Measurements from ENCODE around the gene ZNF483. TPM values are rescaled to one million over a fixed set of nuclear protein-coding genes. Genes with fewer than 3 reads are reported as not detected.

ZNF483 gene
- total and polyA plus RNA-seq, 9 of the 15 experiments (the other 6 are each of a cell fraction or from before 2014, with no cell fraction given): 0.04 to 1.0 (median 0.38) TPM

- TF ChIP-seq MLX (CRISPR knock-in tag; conservative IDR thresholded peaks at IDR 0.05): no peak
- TF ChIP-seq CREB3L1 (IDR thresholded peaks at IDR 0.05; ENCODE audit: borderline replicate concordance, low read depth): peak; percentile 72; the same call in 1 of the 2 replicates
- no peak for TF ChIP-seq ZBTB2 (IDR thresholded peaks at IDR 0.05)
- no peak for TF ChIP-seq ELF2 (CRISPR knock-in tag; IDR thresholded peaks at IDR 0.05)
- no peak for TF ChIP-seq EWSR1 (IDR thresholded peaks at IDR 0.05; ENCODE audit: borderline replicate concordance, low read depth, partially characterized antibody)
- TF ChIP-seq PRPF4 (IDR thresholded peaks at IDR 0.05; ENCODE audit: insufficient read depth, low read depth, low read length, poor library complexity, severe bottlenecking): no peak
- peak; percentile 45; the same call in 1 of the 2 replicates for TF ChIP-seq HCFC1 (IDR thresholded peaks at IDR 0.05; ENCODE audit: low read depth, low read length)
- no peak for TF ChIP-seq SRSF7 (optimal IDR thresholded peaks at IDR 0.05; ENCODE audit: low read depth, low read length)
- peak; percentile 83 for TF ChIP-seq FOXP1 (CRISPR knock-in tag; IDR thresholded peaks at IDR 0.05)
- TF ChIP-seq ERF (CRISPR knock-in tag; IDR thresholded peaks at IDR 0.05): no peak
- TF ChIP-seq TOE1 (IDR thresholded peaks at IDR 0.05; ENCODE audit: borderline replicate concordance): no peak
- TF ChIP-seq TOE1 (CRISPR knock-in tag; IDR thresholded peaks at IDR 0.05; ENCODE audit: borderline replicate concordance, low read depth): no peak
- TF ChIP-seq, protein P1, sequence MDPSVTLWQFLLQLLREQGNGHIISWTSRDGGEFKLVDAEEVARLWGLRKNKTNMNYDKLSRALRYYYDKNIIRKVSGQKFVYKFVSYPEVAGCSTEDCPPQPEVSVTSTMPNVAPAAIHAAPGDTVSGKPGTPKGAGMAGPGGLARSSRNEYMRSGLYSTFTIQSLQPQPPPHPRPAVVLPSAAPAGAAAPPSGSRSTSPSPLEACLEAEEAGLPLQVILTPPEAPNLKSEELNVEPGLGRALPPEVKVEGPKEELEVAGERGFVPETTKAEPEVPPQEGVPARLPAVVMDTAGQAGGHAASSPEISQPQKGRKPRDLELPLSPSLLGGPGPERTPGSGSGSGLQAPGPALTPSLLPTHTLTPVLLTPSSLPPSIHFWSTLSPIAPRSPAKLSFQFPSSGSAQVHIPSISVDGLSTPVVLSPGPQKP (CRISPR knock-in tag; IDR thresholded peaks at IDR 0.05): no peak
- no peak for TF ChIP-seq STAT5A (IDR thresholded peaks at IDR 0.05; ENCODE audit: borderline replicate concordance, low read length)
- TF ChIP-seq ZNF239 (CRISPR knock-in tag; IDR thresholded peaks at IDR 0.05): no peak
- no peak for TF ChIP-seq PTTG1 (tag; IDR thresholded peaks at IDR 0.05; ENCODE audit: low read depth)
- TF ChIP-seq ZNF766 (CRISPR knock-in tag; conservative IDR thresholded peaks at IDR 0.05): 0 out of 2 replicates have a peak, but pooled peaks have one; percentile 57
- TF ChIP-seq ZNF354B (CRISPR knock-in tag; IDR thresholded peaks at IDR 0.05): no peak
- TF ChIP-seq NFRKB (IDR thresholded peaks at IDR 0.05; ENCODE audit: low read depth): no peak
- no peak for TF ChIP-seq NCOA2 (IDR thresholded peaks at IDR 0.05; ENCODE audit: partially characterized antibody in 2 of 2)
- TF ChIP-seq HNRNPK (IDR thresholded peaks at IDR 0.05; ENCODE audit: low read depth, low read length, poor library complexity, severe bottlenecking): no peak
- TF ChIP-seq, protein P2, sequence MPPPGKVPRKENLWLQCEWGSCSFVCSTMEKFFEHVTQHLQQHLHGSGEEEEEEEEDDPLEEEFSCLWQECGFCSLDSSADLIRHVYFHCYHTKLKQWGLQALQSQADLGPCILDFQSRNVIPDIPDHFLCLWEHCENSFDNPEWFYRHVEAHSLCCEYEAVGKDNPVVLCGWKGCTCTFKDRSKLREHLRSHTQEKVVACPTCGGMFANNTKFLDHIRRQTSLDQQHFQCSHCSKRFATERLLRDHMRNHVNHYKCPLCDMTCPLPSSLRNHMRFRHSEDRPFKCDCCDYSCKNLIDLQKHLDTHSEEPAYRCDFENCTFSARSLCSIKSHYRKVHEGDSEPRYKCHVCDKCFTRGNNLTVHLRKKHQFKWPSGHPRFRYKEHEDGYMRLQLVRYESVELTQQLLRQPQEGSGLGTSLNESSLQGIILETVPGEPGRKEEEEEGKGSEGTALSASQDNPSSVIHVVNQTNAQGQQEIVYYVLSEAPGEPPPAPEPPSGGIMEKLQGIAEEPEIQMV (tag; conservative IDR thresholded peaks at IDR 0.05; ENCODE audit: low read depth): no peak
Measured at GRCh38 chr9:111483858-111484571, 41.0 kb upstream of the ZNF483 start, which contains the start of gene ECPAS (continued).

Measured in K562 (cell line).